Measurements from ENCODE around the gene GBP2.

GRCh38 chr1:89147678-89148658 lies 22.1 kb upstream of the GBP2 start:
- TF ChIP-seq CTCF (IDR thresholded peaks at IDR 0.05) (no peak), POLR2A (IDR thresholded peaks at IDR 0.05) (no peak)
